Measurements from ENCODE around the gene CKMT1A.
"Not testable (repeated sequence)": the region's sequence is repeated elsewhere in the genome, so short reads cannot be mapped to it uniquely, and the experiment has no call there.

- not testable (repeated sequence) for TF ChIP-seq CTCF (IDR thresholded peaks at IDR 0.05; ENCODE audit: low read depth, low read length); EZH2phosphoT487 (IDR thresholded peaks at IDR 0.05; ENCODE audit: low read depth)
Observed at GRCh38 chr15:43728053-43728725, 34.5 kb downstream of the CKMT1A start.

Measured in OCI-LY3 (cell line).